ENCODE measurements around the gene ZNF18.

DNA sequence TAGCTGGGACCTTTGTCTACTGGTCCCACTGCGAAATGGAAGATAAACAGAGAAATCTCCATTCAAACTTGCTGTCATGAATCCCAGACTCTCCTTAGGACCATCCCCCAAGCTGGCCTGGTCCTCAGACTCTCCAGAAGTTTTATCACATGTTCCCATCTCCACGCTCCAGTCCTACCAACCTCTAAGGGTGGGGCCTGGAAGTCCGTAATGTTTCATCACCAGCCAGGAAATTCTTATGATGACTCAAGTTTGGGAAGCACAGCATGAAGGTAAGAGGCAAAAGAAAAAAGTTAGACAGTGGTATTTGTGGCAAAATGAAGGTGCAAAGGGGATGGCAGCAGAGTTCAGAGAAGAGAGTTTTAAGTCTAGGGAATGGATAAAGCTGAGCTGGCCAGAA lies 52.7 kb downstream of the ZNF18 start:
- TF ChIP-seq, protein P1, sequence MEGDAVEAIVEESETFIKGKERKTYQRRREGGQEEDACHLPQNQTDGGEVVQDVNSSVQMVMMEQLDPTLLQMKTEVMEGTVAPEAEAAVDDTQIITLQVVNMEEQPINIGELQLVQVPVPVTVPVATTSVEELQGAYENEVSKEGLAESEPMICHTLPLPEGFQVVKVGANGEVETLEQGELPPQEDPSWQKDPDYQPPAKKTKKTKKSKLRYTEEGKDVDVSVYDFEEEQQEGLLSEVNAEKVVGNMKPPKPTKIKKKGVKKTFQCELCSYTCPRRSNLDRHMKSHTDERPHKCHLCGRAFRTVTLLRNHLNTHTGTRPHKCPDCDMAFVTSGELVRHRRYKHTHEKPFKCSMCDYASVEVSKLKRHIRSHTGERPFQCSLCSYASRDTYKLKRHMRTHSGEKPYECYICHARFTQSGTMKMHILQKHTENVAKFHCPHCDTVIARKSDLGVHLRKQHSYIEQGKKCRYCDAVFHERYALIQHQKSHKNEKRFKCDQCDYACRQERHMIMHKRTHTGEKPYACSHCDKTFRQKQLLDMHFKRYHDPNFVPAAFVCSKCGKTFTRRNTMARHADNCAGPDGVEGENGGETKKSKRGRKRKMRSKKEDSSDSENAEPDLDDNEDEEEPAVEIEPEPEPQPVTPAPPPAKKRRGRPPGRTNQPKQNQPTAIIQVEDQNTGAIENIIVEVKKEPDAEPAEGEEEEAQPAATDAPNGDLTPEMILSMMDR (IDR thresholded peaks at IDR 0.05; ENCODE audit: extremely low read depth in 1 of 2, insufficient read depth in 1 of 2, low read depth in 1 of 2, low read length in 2 of 2), result no peak
- TF ChIP-seq EZH2 (IDR thresholded peaks at IDR 0.05; ENCODE audit: borderline replicate concordance, low read depth, low read length, severe bottlenecking) (no peak), POLR2A (IDR thresholded peaks at IDR 0.05; ENCODE audit: low read depth, low read length) (no peak), POLR2AphosphoS5 (IDR thresholded peaks at IDR 0.05; ENCODE audit: insufficient read depth, low read depth, low read length) (no peak), MYC (IDR thresholded peaks at IDR 0.05; ENCODE audit: low read depth, low read length) (no peak)
